Measurements from ENCODE around the gene CLEC17A. TPM values are rescaled to one million over a fixed set of nuclear protein-coding genes. Genes with fewer than 3 reads are reported as not detected.

CLEC17A gene
- total RNA-seq, 4 donors from 2014 or later = not detected

DNA sequence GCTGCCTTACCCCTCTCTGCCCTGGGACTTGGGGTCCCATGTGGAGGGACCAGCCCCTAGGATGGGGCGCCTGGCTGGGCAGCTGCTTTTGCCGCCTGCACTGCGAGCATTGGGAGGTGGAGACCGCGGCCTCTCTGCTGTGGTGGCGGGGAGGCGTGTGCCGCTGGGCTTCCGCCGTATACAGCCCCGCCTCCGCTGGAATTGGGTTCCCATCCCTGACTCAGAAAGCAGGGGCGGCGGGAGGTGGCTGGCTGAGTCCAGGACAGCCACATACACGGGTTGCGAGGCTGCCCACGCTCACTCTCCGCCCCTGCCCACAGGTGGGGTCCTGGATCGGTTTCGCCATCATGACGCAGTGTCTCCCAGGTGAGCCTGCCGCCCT is 17.6 kb upstream of the CLEC17A start:
- no peaks in the 10 kb centered on the region for H3K9me3 ChIP-seq
- no peak for TF ChIP-seq POLR2AphosphoS5 (IDR thresholded peaks at IDR 0.05)
- TF ChIP-seq, protein P1, sequence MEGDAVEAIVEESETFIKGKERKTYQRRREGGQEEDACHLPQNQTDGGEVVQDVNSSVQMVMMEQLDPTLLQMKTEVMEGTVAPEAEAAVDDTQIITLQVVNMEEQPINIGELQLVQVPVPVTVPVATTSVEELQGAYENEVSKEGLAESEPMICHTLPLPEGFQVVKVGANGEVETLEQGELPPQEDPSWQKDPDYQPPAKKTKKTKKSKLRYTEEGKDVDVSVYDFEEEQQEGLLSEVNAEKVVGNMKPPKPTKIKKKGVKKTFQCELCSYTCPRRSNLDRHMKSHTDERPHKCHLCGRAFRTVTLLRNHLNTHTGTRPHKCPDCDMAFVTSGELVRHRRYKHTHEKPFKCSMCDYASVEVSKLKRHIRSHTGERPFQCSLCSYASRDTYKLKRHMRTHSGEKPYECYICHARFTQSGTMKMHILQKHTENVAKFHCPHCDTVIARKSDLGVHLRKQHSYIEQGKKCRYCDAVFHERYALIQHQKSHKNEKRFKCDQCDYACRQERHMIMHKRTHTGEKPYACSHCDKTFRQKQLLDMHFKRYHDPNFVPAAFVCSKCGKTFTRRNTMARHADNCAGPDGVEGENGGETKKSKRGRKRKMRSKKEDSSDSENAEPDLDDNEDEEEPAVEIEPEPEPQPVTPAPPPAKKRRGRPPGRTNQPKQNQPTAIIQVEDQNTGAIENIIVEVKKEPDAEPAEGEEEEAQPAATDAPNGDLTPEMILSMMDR (IDR thresholded peaks at IDR 0.05) = no peak
- no peak for TF ChIP-seq EP300 (IDR thresholded peaks at IDR 0.05)
- no peak for TF ChIP-seq POLR2A (IDR thresholded peaks at IDR 0.05)
- peaks cover 0 to 52% (median 7%) of the 10 kb centered on the region in 3 donors for H3K4me1 ChIP-seq
- ATAC-seq = no peak
- H3K27me3 ChIP-seq = no peaks in the 10 kb centered on the region
- no peak overlapping the region for H3K27ac ChIP-seq
- no peak overlapping the region for H3K4me3 ChIP-seq
- WGBS, 2 donors (ENCODE audit: low coverage in 1 of 2) = no CpG with 5 or more reads among the region's 22 CpGs
- peaks cover 0 to 60% of the 10 kb centered on the region in 2 donors for H3K36me3 ChIP-seq

DNA sequence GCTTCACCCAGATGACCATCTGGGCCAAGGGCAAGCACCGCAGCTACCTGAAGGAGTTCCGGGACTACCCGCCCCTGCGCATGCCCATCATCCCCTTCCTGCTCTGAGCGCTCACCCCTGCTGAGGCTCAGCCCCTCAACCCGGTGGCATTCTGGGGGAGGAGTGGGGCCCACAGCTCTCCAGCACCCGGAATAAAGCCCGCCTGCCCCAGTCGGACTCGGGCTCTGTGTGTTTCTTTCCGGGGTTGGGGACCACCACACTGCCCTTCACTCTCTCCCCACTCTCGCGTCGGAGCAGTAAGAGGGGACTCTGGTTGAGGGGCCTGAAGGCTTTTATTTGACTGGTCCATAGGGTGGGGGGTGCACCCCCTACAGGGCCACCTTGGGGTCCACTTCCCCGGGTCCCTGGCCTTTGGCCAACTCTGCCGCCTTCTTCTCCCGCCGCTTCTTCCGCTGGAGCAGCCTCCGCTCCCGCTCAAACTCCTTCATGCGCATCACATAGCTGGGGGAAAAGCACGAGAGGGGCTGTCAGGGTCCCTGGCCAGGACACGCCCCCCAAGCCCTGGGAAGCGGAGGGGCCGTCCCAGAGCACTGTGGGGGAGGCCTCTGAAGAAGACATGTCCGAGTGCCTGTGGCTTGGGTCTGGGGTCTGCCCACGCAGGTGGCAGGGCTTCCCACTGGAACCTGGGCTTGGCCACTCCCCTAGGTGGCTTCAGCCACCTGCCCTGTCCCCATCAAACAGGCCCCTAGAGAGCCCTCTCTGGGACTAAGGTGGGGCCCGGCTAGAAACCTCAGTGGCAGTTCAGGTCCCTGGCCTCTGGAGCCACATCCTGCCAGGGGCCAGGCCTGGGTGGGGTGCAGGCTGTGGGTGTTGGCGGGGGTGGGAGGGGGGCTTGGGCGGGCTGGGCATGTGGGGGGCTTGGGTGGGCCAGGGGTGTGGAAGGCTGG is 16.8 kb upstream of the CLEC17A start:
- no peaks in the 10 kb centered on the region for H3K9me3 ChIP-seq
- H3K27me3 ChIP-seq = no peaks in the 10 kb centered on the region
- H3K4me3 ChIP-seq = no peak overlapping the region
- ATAC-seq = no peak
- TF ChIP-seq EP300 (IDR thresholded peaks at IDR 0.05) (no peak), POLR2A (IDR thresholded peaks at IDR 0.05) (no peak), POLR2AphosphoS5 (IDR thresholded peaks at IDR 0.05) (no peak)
- TF ChIP-seq, protein P1 (IDR thresholded peaks at IDR 0.05) = no peak
- H3K27ac ChIP-seq = no peak overlapping the region
- peaks cover 0 to 52% (median 15%) of the 10 kb centered on the region in 3 donors for H3K4me1 ChIP-seq
- WGBS, 2 donors (ENCODE audit: low coverage in 1 of 2) = 77% methylated on average over 6 of the region's 31 CpGs; no CpG with 5 or more reads in 1 of the 2 donors
- H3K36me3 ChIP-seq = peaks cover 0 to 60% of the 10 kb centered on the region in 2 donors

DNA sequence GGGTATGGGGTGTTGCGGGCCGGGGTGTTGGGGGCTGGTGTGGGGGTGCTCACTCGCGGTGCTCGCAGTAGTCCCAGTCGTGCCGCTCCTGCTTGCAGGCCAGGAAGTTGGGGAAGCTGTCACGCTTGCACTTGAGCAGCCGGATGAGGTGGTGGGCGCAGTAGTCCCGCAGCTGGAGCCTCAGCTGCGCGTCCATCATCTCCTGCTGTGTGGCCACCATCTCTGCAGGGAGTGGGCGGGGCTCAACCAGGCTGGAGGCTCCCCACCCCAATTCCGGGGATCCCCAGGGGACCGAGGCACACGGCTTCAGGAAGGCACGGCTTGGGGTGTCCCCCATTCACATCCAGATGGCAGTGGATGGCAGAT is 16.2 kb upstream of the CLEC17A start:
- Histone ChIP-seq H3K4me3 (no peak overlapping the region), H3K36me3 (peaks cover 0 to 60% of the 10 kb centered on the region in 2 donors), H3K4me1 (peaks cover 0 to 52% (median 17%) of the 10 kb centered on the region in 3 donors), H3K27me3 (no peaks in the 10 kb centered on the region), H3K9me3 (no peaks in the 10 kb centered on the region), H3K27ac (no peak overlapping the region)
- WGBS, 2 donors (ENCODE audit: low coverage in 1 of 2) = no CpG with 5 or more reads among the region's 18 CpGs
- TF ChIP-seq POLR2AphosphoS5 (IDR thresholded peaks at IDR 0.05) (no peak), EP300 (IDR thresholded peaks at IDR 0.05) (no peak), POLR2A (IDR thresholded peaks at IDR 0.05) (no peak)
- TF ChIP-seq, protein P1 (IDR thresholded peaks at IDR 0.05) = no peak
- ATAC-seq = no peak

DNA sequence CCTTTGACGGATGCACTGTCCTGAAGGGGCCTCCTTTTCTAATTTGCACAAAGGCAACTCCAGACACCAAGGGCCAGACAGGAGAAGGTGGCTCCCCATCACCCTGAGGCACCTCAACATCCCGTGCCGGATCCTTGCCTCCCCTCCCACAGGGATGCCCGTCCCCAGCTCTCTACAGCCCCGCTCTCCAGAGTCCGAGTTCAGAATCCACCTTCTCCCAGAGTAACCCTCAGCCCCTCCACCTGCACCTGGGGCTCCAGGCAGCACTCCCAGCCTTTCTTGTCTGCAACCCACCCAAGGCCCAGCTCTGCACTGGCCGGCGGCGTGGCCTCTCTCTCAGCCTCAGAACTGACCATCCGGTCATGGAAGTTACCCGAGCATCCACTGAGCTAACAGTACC is 15.8 kb upstream of the CLEC17A start:
- 20 to 81% methylated on average over 1 to 4 of the region's 11 CpGs for WGBS, 2 donors (ENCODE audit: low coverage in 1 of 2)
- Histone ChIP-seq H3K4me3 (no peak overlapping the region), H3K36me3 (peaks cover 0 to 60% of the 10 kb centered on the region in 2 donors), H3K27me3 (no peaks in the 10 kb centered on the region), H3K4me1 (peaks cover 0 to 50% (median 17%) of the 10 kb centered on the region in 3 donors), H3K27ac (no peak overlapping the region), H3K9me3 (no peaks in the 10 kb centered on the region)
- TF ChIP-seq POLR2A (IDR thresholded peaks at IDR 0.05) = no peak
- no peak for ATAC-seq

DNA sequence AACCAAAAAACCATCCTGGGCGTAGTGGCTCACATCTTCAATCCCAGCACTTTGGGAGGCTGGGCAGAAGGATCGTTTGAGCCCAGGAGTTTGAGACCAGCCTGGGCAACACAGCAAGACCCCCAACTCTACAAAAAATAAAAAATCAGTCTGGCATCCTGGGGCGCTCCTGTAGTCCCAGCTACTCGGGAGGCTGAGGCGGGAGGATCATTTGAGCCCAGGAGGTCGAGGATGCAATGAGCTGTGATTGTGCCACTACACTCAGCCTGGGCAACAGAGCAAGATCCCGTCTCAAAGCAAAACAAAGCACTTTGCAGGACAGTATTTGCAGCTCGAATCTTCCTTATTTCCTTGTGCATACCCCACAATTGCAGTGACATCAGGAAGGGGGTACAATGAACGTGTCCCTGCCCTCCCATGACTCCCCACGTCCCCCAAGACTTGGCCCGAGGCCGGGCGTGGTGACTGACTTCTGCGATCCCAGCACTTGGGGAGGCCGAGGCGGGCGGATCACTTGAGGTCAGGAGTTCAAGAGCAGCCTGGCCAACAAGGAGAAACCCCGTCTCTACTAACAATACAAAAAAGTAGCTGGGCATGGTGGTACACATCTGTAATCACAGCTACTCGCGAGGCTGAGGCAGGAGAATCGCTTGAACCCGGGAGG is 11.9 kb upstream of the CLEC17A start:
- Histone ChIP-seq H3K4me1 (peaks cover 0 to 60% (median 17%) of the 10 kb centered on the region in 3 donors), H3K27me3 (no peaks in the 10 kb centered on the region), H3K9me3 (no peaks in the 10 kb centered on the region), H3K27ac (peak overlapping the region in 2 of 4 donors; percentile 82 to 84), H3K4me3 (peak overlapping the region; percentile 97 to 98), H3K36me3 (peaks cover 0 to 34% of the 10 kb centered on the region in 2 donors)
- no peak for ATAC-seq
- WGBS, 2 donors (ENCODE audit: low coverage in 1 of 2) = 32 to 67% methylated on average over 1 to 11 of the region's 22 CpGs
- no peak for TF ChIP-seq POLR2A (IDR thresholded peaks at IDR 0.05)
- no peak for TF ChIP-seq EP300 (IDR thresholded peaks at IDR 0.05)
- TF ChIP-seq, protein P1 (IDR thresholded peaks at IDR 0.05) = no peak
- no peak for TF ChIP-seq POLR2AphosphoS5 (IDR thresholded peaks at IDR 0.05)
